Endothelial cell of umbilical vein (primary cell): ENCODE measurements around the gene FNDC3A. TPM values are rescaled to one million over a fixed set of nuclear protein-coding genes. Genes with fewer than 3 reads are reported as not detected.

ENCODE experiments used
- BruUV-seq: library from RNA; stranded (reverse); fragments of 400-500 nt; replicated peaks from 2 replicates; lab custom pipeline; 2021; lab: Mats Ljungman, UMichigan
- CTCF ChIA-PET: fragments of 300-600, 350-600 bp; sonication (Branson Sonifier 250); formaldehyde crosslinking; loops from one replicate; lab custom pipeline; 2021; ENCODE audit warnings: antibody characterized with exemption, inconsistent platforms; lab: Charles Lee
- POLR2A ChIA-PET: fragments of 300-600, 350-600 bp; sonication (Branson Sonifier 250); formaldehyde crosslinking; loops from one replicate; lab custom pipeline; 2021; ENCODE audit warnings: antibody characterized with exemption, inconsistent platforms; lab: Charles Lee
- DNase-seq: peaks from one replicate; pipeline ENCODE4 v3.0.0-alpha.2; 2011; ENCODE audit warnings: low read depth, low spot score
- FAIRE-seq: peaks from 2 replicates; lab custom pipeline; 2011; peaks lifted over from hg19 to GRCh38; lab: Jason Lieb, UNC
- H2AFZ ChIP-seq: 2 replicates; pipeline ENCODE4 v1.6.0; 2012; ENCODE audit warnings: low read depth, low read length, control low read depth, inconsistent platforms
- H3K27ac ChIP-seq: 2 replicates; pipeline ENCODE4 v1.5.1; 2011; ENCODE audit warnings: low read depth, mild to moderate bottlenecking, control low read depth, low read length, moderate library complexity; ENCODE audit not compliant: insufficient read depth
- H3K27me3 ChIP-seq, 2 experiments: 2 replicates each; pipeline versions ENCODE4 v1.6.0 to v1.6.1; 2011; ENCODE audit warnings: low read length in 2 of 2, mixed read lengths in 1 of 2; ENCODE audit not compliant: control insufficient read depth in 2 of 2, insufficient read depth in 2 of 2
- H3K36me3 ChIP-seq, 2 experiments: 2 replicates in 1 of 2; 3 replicates in 1 of 2; pipeline ENCODE4 v1.5.1; 2011; ENCODE audit warnings: low read length in 2 of 2, mild to moderate bottlenecking in 1 of 2, moderate library complexity in 1 of 2; ENCODE audit not compliant: control insufficient read depth in 2 of 2, insufficient read depth in 2 of 2; ENCODE audit errors: extremely low read depth in 1 of 2
- H3K4me1 ChIP-seq: 3 replicates; pipeline ENCODE4 v1.5.1; 2011; ENCODE audit warnings: mild to moderate bottlenecking, low read length; ENCODE audit not compliant: control insufficient read depth, insufficient read depth; ENCODE audit errors: extremely low read depth
- H3K4me2 ChIP-seq: 2 replicates; pipeline ENCODE4 v1.6.1; 2011; ENCODE audit warnings: low read length, control low read depth, mixed read lengths; ENCODE audit not compliant: insufficient read depth
- H3K4me3 ChIP-seq, 3 experiments: fragments of 200-600 bp in 1 of 3; sonication (generic), shearing (Covaris generic) in 1 of 3; replicated peaks in 1 of 3; 2 replicates each; pipeline ENCODE4 v1.5.1; 2011 to 2016; ENCODE audit warnings: control low read depth in 3 of 3, low read length in 3 of 3, mild to moderate bottlenecking in 2 of 3, inconsistent platforms in 1 of 3, low read depth in 1 of 3, moderate library complexity in 1 of 3; ENCODE audit not compliant: insufficient read depth in 1 of 3
- H3K79me2 ChIP-seq: 2 replicates; pipeline ENCODE4 v1.6.0; 2012; ENCODE audit warnings: low read length, inconsistent platforms; ENCODE audit not compliant: control insufficient read depth, insufficient read depth
- H3K9ac ChIP-seq: replicated peaks from 2 replicates; pipeline ENCODE3; 2011; ENCODE audit warnings: low read length, control low read depth; ENCODE audit not compliant: insufficient read depth; ENCODE audit errors: extremely low read depth
- H3K9me1 ChIP-seq: replicated peaks from 3 replicates; pipeline ENCODE4 v1.6.0; 2011; ENCODE audit warnings: mild to moderate bottlenecking, low read length; ENCODE audit not compliant: control insufficient read depth, insufficient read depth; ENCODE audit errors: extremely low read depth
- H3K9me3 ChIP-seq: replicated peaks from 2 replicates; pipeline ENCODE4 v1.5.1; 2012; ENCODE audit warnings: low read length, inconsistent platforms; ENCODE audit not compliant: control insufficient read depth, insufficient read depth
- H4K20me1 ChIP-seq: replicated peaks from 2 replicates; pipeline ENCODE3; 2011; ENCODE audit warnings: mild to moderate bottlenecking, low read length; ENCODE audit not compliant: control insufficient read depth, insufficient read depth; ENCODE audit errors: extremely low read depth
- EZH2 ChIP-seq: IDR thresholded peaks from 2 replicates; pipeline ENCODE4 v1.6.1; 2012; ENCODE audit warnings: borderline replicate concordance, low read depth, mild to moderate bottlenecking, moderate library complexity, low read length, inconsistent platforms; ENCODE audit not compliant: severe bottlenecking
- GATA2 ChIP-seq: IDR thresholded peaks from 2 replicates; pipeline ENCODE4 v1.7.0; 2011; ENCODE audit warnings: low read depth, mild to moderate bottlenecking, moderate library complexity, mixed read lengths, low read length; ENCODE audit not compliant: insufficient read length, insufficient read depth
- MYC ChIP-seq: IDR thresholded peaks from one replicate; pipeline ENCODE4 v1.6.1; 2011; ENCODE audit warnings: mild to moderate bottlenecking, low read depth, low read length
- POLR2A ChIP-seq: IDR thresholded peaks from 2 replicates; pipeline ENCODE4 v1.6.1; 2012; ENCODE audit warnings: low read depth, mild to moderate bottlenecking, control low read depth, low read length
- dilution Hi-C: fragments of 300-500 bp; cut with MboI; formaldehyde crosslinking; loops from one replicate; pipeline ENCODE4 v1.15.0; 2019; ENCODE audit warnings: low sequenced_read_pairs; ENCODE audit not compliant: extremely low pct_ligation_motif_present
- intact Hi-C: fragments of 100-400 bp; cut with micrococcal nuclease; formaldehyde crosslinking; loops from one replicate; pipeline ENCODE4 v1.10.0; 2022
- polyA plus RNA-seq, 4 experiments: library from polyadenylated mRNA; depleted of rRNA in 3 of 4; stranded (reverse) in 3 of 4; unstranded in 1 of 4; fragments of >200 nt; gene quantifications; 2 replicates each; pipeline versions ENCODE4 v1.2.1 to v1.2.3, GENCODE V29; 2011 to 2012; ENCODE audit warnings: missing spikeins in 1 of 4
- total RNA-seq: library from RNA; stranded (reverse); gene quantifications from 2 replicates; pipeline ENCODE4 v1.2.3, GENCODE V29; 2021

FNDC3A gene
- total and polyA plus RNA-seq, 2 donors (not counting 3 experiments of a cell fraction or from before 2014, with no cell fraction given), result 26.3 to 50.8 TPM

GRCh38 chr13:49235856-49236431 lies 260.2 kb downstream of the FNDC3A start:
- dilution Hi-C loops (no loop called here), intact Hi-C loops (loop anchor here (1.0 kb wide), 1 partner anchor 41 kb away; no protein-coding TSS in a partner anchor)
- Histone ChIP-seq H3K79me2 (no peaks in the 10 kb centered on the region), H3K36me3 (no peaks in the 10 kb centered on the region), H3K27me3 (peaks cover 0 to 2% of the 10 kb centered on the region in 2 experiments), H3K27ac (no peak overlapping the region), H2AFZ (no peak overlapping the region), H3K9ac (no peak overlapping the region), H3K4me3 (no peak overlapping the region), H3K4me1 (no peaks in the 10 kb centered on the region), H3K9me3 (no peaks in the 10 kb centered on the region), H4K20me1 (no peaks in the 10 kb centered on the region), H3K9me1 (no peaks in the 10 kb centered on the region), H3K4me2 (no peak overlapping the region)
- ChIA-PET POLR2A (no interaction called here), CTCF (interaction anchor here (2.8 kb wide), 1 partner anchor 45 kb away, joined by 11 read pairs; no protein-coding TSS in a partner anchor)
- no peak for DNase-seq
- no peak for FAIRE-seq
- no TSS peak for BruUV-seq
- TF ChIP-seq EZH2 (no peak), POLR2A (no peak)

GRCh38 chr13:49238621-49239020 lies 262.9 kb downstream of the FNDC3A start:
- Histone ChIP-seq H3K27ac (no peak overlapping the region), H3K9ac (no peak overlapping the region), H3K9me3 (no peaks in the 10 kb centered on the region), H3K27me3 (no peaks in the 10 kb centered on the region), H3K9me1 (no peaks in the 10 kb centered on the region), H4K20me1 (no peaks in the 10 kb centered on the region), H3K4me3 (no peak overlapping the region), H3K4me1 (no peaks in the 10 kb centered on the region), H3K79me2 (no peaks in the 10 kb centered on the region), H3K4me2 (no peak overlapping the region), H2AFZ (no peak overlapping the region), H3K36me3 (no peaks in the 10 kb centered on the region)
- DNase-seq (no peak), FAIRE-seq (no peak)
- no peak for TF ChIP-seq GATA2
- TF ChIP-seq MYC, result no peak
- TF ChIP-seq EZH2, result no peak
- dilution Hi-C loops (no loop called here), intact Hi-C loops (no loop called here)
- ChIA-PET CTCF (interaction anchor here (0.9 to 2.8 kb wide), 3 partner anchors 9 to 42 kb away, joined by 4 to 11 read pairs (median 5); partner anchors contain the start of gene CDADC1), POLR2A (no interaction called here)
- BruUV-seq, result no TSS peak
